Parathyroid adenoma (tissue), 2 donors: ENCODE results near the gene LCN10.
"Not testable (repeated sequence)": the region's sequence is repeated elsewhere in the genome, so short reads cannot be mapped to it uniquely, and the experiment has no call there.

Experiments
- H2AFZ ChIP-seq: fragments of 300-600 bp; sonication (generic); one replicate; pipeline ENCODE4 v1.7.0; 2017; ENCODE audit warnings: antibody characterized with exemption, mild to moderate bottlenecking
- H3K27ac ChIP-seq: fragments of 300-600 bp; sonication (generic); one replicate; pipeline ENCODE4 v1.7.0; 2017
- H3K27me3 ChIP-seq: fragments of 300-600 bp; sonication (generic); one replicate; pipeline ENCODE4 v1.7.0; 2017; ENCODE audit warnings: low read length; ENCODE audit not compliant: control insufficient read depth, insufficient read depth
- H3K36me3 ChIP-seq: fragments of 300-600 bp; sonication (generic); one replicate; pipeline ENCODE4 v1.7.0; 2017; ENCODE audit warnings: low read length; ENCODE audit not compliant: control insufficient read depth, insufficient read depth
- H3K4me1 ChIP-seq: fragments of 300-600 bp; sonication (generic); one replicate; pipeline ENCODE4 v1.7.0; 2017; ENCODE audit warnings: control low read depth
- H3K4me2 ChIP-seq: fragments of 300-600 bp; sonication (generic); one replicate; pipeline ENCODE4 v1.7.0; 2017; ENCODE audit warnings: low read length
- H3K4me3 ChIP-seq: fragments of 300-600 bp; sonication (generic); one replicate; pipeline ENCODE4 v1.7.0; 2017; ENCODE audit warnings: low read depth, low read length
- H3K79me2 ChIP-seq: fragments of 300-600 bp; sonication (generic); one replicate; pipeline ENCODE4 v1.7.0; 2017; ENCODE audit warnings: control low read depth
- H3K9ac ChIP-seq: fragments of 300-600 bp; sonication (generic); one replicate; pipeline ENCODE4 v1.7.0; 2017; ENCODE audit warnings: mild to moderate bottlenecking
- H3K9me3 ChIP-seq: fragments of 300-600 bp; sonication (generic); one replicate; pipeline ENCODE4 v1.7.0; 2017; ENCODE audit warnings: low read length; ENCODE audit not compliant: control insufficient read depth
- CTCF ChIP-seq: fragments of 300-600 bp; sonication (generic); IDR thresholded peaks from one replicate; pipeline ENCODE4 v1.7.0; 2017; ENCODE audit warnings: antibody characterized with exemption, mild to moderate bottlenecking
- donor health status: primary hyperparathyroidism.

LCN10 gene

DNA sequence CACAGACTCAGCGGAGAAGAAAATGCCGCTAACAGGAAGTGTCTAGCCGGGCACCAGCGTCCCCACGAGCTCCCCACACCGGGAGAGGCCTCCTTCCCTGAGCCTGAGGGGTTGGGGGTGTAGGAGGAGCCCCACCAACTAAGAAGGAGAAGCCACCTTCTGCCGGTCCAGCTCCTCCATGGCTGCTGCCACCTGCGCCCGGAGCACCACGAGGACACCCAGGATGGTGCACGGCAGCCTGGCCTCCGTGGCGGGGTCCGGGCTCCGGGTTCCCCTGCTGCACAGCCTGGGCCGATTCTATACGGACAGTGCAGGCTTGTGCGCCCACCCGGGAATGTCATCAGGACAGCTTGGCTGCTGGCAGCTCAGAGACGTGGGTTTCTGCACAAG, 15.0 kb upstream of the LCN10 start:
- no peak overlapping the region for H3K4me3 ChIP-seq
- no peak overlapping the region for H2AFZ ChIP-seq
- no peak overlapping the region for H3K27ac ChIP-seq
- no peak overlapping the region for H3K4me2 ChIP-seq
- no peaks in the 10 kb centered on the region for H3K79me2 ChIP-seq
- TF ChIP-seq CTCF: no peak
- H3K27me3 ChIP-seq: no peaks in the 10 kb centered on the region
- H3K4me1 ChIP-seq: no peaks in the 10 kb centered on the region
- H3K36me3 ChIP-seq: no peaks in the 10 kb centered on the region
- no peak overlapping the region for H3K9ac ChIP-seq
- no peaks in the 10 kb centered on the region for H3K9me3 ChIP-seq

DNA sequence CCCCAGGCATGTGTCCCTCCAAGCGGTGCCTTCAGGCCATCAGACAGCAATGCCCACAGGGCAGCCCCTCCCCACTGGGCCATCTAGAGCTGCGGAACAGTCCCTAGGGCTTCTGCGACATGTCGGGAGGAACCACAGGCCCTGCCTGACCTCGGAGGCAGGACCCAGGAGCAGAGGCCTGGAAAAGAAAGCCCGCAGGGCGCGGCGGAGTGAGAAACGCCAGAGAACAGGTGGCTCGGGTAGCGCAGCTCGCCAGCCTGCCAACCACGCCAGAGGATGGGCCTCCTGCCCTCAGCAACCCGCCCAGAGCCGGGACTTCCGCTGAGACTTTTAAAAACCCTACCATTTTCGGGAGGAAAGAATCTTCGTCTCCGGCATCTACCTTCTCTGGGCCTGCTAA, 14.6 kb upstream of the LCN10 start:
- no peak for TF ChIP-seq CTCF

GRCh38 chr9:136756836-136757235, 14.1 kb upstream of the LCN10 start:
- no peak overlapping the region for H2AFZ ChIP-seq
- no peaks in the 10 kb centered on the region for H3K9me3 ChIP-seq
- H3K27me3 ChIP-seq: no peaks in the 10 kb centered on the region
- H3K36me3 ChIP-seq: no peaks in the 10 kb centered on the region
- no peaks in the 10 kb centered on the region for H3K79me2 ChIP-seq
- no peaks in the 10 kb centered on the region for H3K4me1 ChIP-seq
- no peak overlapping the region for H3K4me3 ChIP-seq
- H3K9ac ChIP-seq: no peak overlapping the region
- no peak for TF ChIP-seq CTCF
- no peak overlapping the region for H3K4me2 ChIP-seq
- H3K27ac ChIP-seq: no peak overlapping the region

More for the DNA sequence above, 14.6 kb upstream of the LCN10 start:
- Histone ChIP-seq H3K79me2 (no peaks in the 10 kb centered on the region), H2AFZ (no peak overlapping the region), H3K4me3 (no peak overlapping the region), H3K4me2 (no peak overlapping the region), H3K36me3 (no peaks in the 10 kb centered on the region), H3K9me3 (no peaks in the 10 kb centered on the region), H3K27me3 (no peaks in the 10 kb centered on the region), H3K27ac (no peak overlapping the region), H3K4me1 (no peaks in the 10 kb centered on the region), H3K9ac (no peak overlapping the region)

- no peak overlapping the region for H3K27ac ChIP-seq
- no peaks in the 10 kb centered on the region for H3K9me3 ChIP-seq
- no peak overlapping the region for H3K4me2 ChIP-seq
- no peak overlapping the region for H3K4me3 ChIP-seq
- no peak for TF ChIP-seq CTCF
- no peaks in the 10 kb centered on the region for H3K36me3 ChIP-seq
- H3K9ac ChIP-seq: no peak overlapping the region
- H3K79me2 ChIP-seq: no peaks in the 10 kb centered on the region
- no peak overlapping the region for H2AFZ ChIP-seq
- H3K4me1 ChIP-seq: no peaks in the 10 kb centered on the region
- H3K27me3 ChIP-seq: no peaks in the 10 kb centered on the region
These were observed 13.3 kb upstream of the LCN10 start for GRCh38 chr9:136756134-136756438.

- H3K27me3 ChIP-seq, H3K4me3 ChIP-seq, H3K36me3 ChIP-seq, H3K4me1 ChIP-seq, H3K4me2 ChIP-seq, H2AFZ ChIP-seq, H3K27ac ChIP-seq, H3K79me2 ChIP-seq, H3K9ac ChIP-seq, H3K9me3 ChIP-seq: not testable (repeated sequence)
These were observed 12.8 kb upstream of the LCN10 start for GRCh38 chr9:136755302-136756133.
